GM23338 (cell line): Measurements from ENCODE around the gene EIF3B. TPM values are rescaled to one million over a fixed set of nuclear protein-coding genes. Genes with fewer than 3 reads are reported as not detected.

Experiments used
- ATAC-seq: fragments of 200-7000 bp; cut with Tn5 transposase; 3 replicates; pipeline ENCODE4 v1.9.1; 2020
- DNase-seq: peaks from one replicate; pipeline ENCODE4 v3.0.0-alpha.2; 2015; ENCODE audit warnings: low spot score
- H2AFZ ChIP-seq: fragments of 200-600 bp; sonication (generic); 2 replicates; pipeline ENCODE4 v1.8.0; 2016; ENCODE audit warnings: antibody characterized with exemption, mild to moderate bottlenecking, moderate library complexity
- H3F3A ChIP-seq: fragments of 200-600 bp; sonication (generic); replicated peaks from 2 replicates; pipeline ENCODE4 v1.8.0; 2017; ENCODE audit warnings: antibody characterized with exemption, mixed run types, low read depth
- H3K27ac ChIP-seq: fragments of 200-600 bp; sonication (generic); 2 replicates; pipeline ENCODE4 v1.6.1; 2016; ENCODE audit warnings: low read depth
- H3K27me3 ChIP-seq: fragments of 200-600 bp; sonication (generic); 2 replicates; pipeline ENCODE4 v1.8.0; 2016; ENCODE audit warnings: mild to moderate bottlenecking, mixed run types, moderate library complexity; ENCODE audit not compliant: insufficient read depth
- H3K36me3 ChIP-seq: fragments of 200-600 bp; sonication (generic); 2 replicates; pipeline ENCODE4 v1.8.0; 2016; ENCODE audit warnings: mild to moderate bottlenecking; ENCODE audit not compliant: insufficient read depth
- H3K4me1 ChIP-seq: fragments of 200-600 bp; sonication (generic); 2 replicates; pipeline ENCODE4 v1.8.0; 2016; ENCODE audit warnings: mild to moderate bottlenecking, moderate library complexity; ENCODE audit not compliant: insufficient read depth
- H3K4me2 ChIP-seq: fragments of 200-600 bp; sonication (generic); 2 replicates; pipeline ENCODE4 v1.7.1; 2017; ENCODE audit warnings: mixed run types
- H3K4me3 ChIP-seq: fragments of 200-600 bp; sonication (generic); 2 replicates; pipeline ENCODE4 v1.6.1; 2016; ENCODE audit warnings: mixed run types
- H3K79me2 ChIP-seq: fragments of 200-600 bp; sonication (generic); replicated peaks from 2 replicates; pipeline ENCODE4 v1.8.0; 2017; ENCODE audit warnings: mild to moderate bottlenecking; ENCODE audit not compliant: insufficient read depth
- H3K9me2 ChIP-seq: fragments of 200-600 bp; sonication (generic); 2 replicates; pipeline ENCODE4 v1.8.0; 2017; ENCODE audit not compliant: insufficient read depth
- H4K20me1 ChIP-seq: fragments of 200-600 bp; sonication (generic); replicated peaks from 2 replicates; pipeline ENCODE4 v1.8.0; 2017; ENCODE audit warnings: mild to moderate bottlenecking; ENCODE audit not compliant: insufficient read depth
- H3K27ac Mint-ChIP-seq: 2 replicates; pipeline ENCODE4 v1.8.0; 2020; ENCODE audit warnings: inconsistent platforms, mild to moderate bottlenecking, moderate library complexity, mixed read lengths
- H3K27me3 Mint-ChIP-seq: 3 replicates; pipeline ENCODE4 v1.8.0; 2022; ENCODE audit warnings: low read depth, mild to moderate bottlenecking, moderate library complexity, mixed read lengths, inconsistent platforms; ENCODE audit not compliant: insufficient read depth, poor library complexity
- H3K36me3 Mint-ChIP-seq: 3 replicates; pipeline ENCODE4 v1.8.0; 2021; ENCODE audit warnings: low read depth, mild to moderate bottlenecking, inconsistent platforms, moderate library complexity, mixed read lengths
- H3K4me1 Mint-ChIP-seq: 3 replicates; pipeline ENCODE4 v1.8.0; 2020; ENCODE audit warnings: mild to moderate bottlenecking, inconsistent platforms, mixed read lengths
- H3K4me3 Mint-ChIP-seq: 3 replicates; pipeline ENCODE4 v1.8.0; 2021; ENCODE audit warnings: moderate library complexity, mild to moderate bottlenecking, inconsistent platforms, mixed read lengths
- H3K9me3 Mint-ChIP-seq: 3 replicates; pipeline ENCODE4 v1.8.0; 2020; ENCODE audit warnings: moderate library complexity, mild to moderate bottlenecking, inconsistent platforms, mixed read lengths
- CREB1 ChIP-seq: fragments of 250-450 bp; sonication (Bioruptor Pico); IDR thresholded peaks from 2 replicates; pipeline ENCODE4 v1.5.0; 2020; ENCODE audit warnings: low read depth, mild to moderate bottlenecking, moderate library complexity
- EZH2 ChIP-seq: fragments of 200-600 bp; sonication (generic); IDR thresholded peaks from one replicate; pipeline ENCODE4 v1.8.0; 2017; ENCODE audit warnings: antibody characterized with exemption, mild to moderate bottlenecking, low read depth; ENCODE audit not compliant: unreplicated experiment
- EZH2phosphoT487 ChIP-seq: fragments of 200-600 bp; sonication (generic); IDR thresholded peaks from one replicate; pipeline ENCODE4 v1.8.1; 2018; ENCODE audit warnings: antibody characterized with exemption; ENCODE audit not compliant: unreplicated experiment
- JUNB ChIP-seq: IDR thresholded peaks from one replicate; pipeline ENCODE4 v1.6.1; 2016; ENCODE audit warnings: antibody characterized with exemption; ENCODE audit not compliant: unreplicated experiment
- NANOG ChIP-seq: IDR thresholded peaks from 2 replicates; pipeline ENCODE4 v1.6.1; 2016; ENCODE audit warnings: antibody characterized with exemption, borderline replicate concordance
- POLR2AphosphoS5 ChIP-seq: IDR thresholded peaks from 2 replicates; pipeline ENCODE4 v1.6.1; 2016; ENCODE audit warnings: antibody characterized with exemption, low read depth
- REST ChIP-seq: IDR thresholded peaks from one replicate; pipeline ENCODE4 v1.6.1; 2018; ENCODE audit warnings: antibody characterized with exemption; ENCODE audit not compliant: unreplicated experiment
- STAT1 ChIP-seq: IDR thresholded peaks from one replicate; pipeline ENCODE4 v1.6.1; 2016; ENCODE audit warnings: antibody characterized with exemption; ENCODE audit not compliant: unreplicated experiment
- ZNF114 ChIP-seq: fragments of 250-450 bp; sonication (Bioruptor Pico); IDR thresholded peaks from 2 replicates; pipeline ENCODE4 v1.5.0; 2020; ENCODE audit warnings: mild to moderate bottlenecking, moderate library complexity
- ZNF331 ChIP-seq: fragments of 250-450 bp; sonication (Bioruptor Pico); IDR thresholded peaks from 2 replicates; pipeline ENCODE4 v1.5.0; 2020; ENCODE audit warnings: low read depth, mild to moderate bottlenecking, moderate library complexity
- ZNF462 ChIP-seq: fragments of 250-450 bp; sonication (Bioruptor Pico); IDR thresholded peaks from 2 replicates; pipeline ENCODE4 v1.5.0; 2020; ENCODE audit warnings: mild to moderate bottlenecking, moderate library complexity
- polyA plus RNA-seq: library from polyadenylated mRNA; unstranded; fragments of >200 nt; fragmentation: Nextera tagmentation; extraction: Ambion mirVana; gene quantifications from 2 replicates; pipeline ENCODE4 v1.2.1, GENCODE V29; 2016
- total RNA-seq: library from RNA; depleted of rRNA; stranded (reverse); fragments of >200 nt; shearing (Covaris generic); gene quantifications from 2 replicates; pipeline ENCODE4 v1.2.3, GENCODE V29; 2014
- TF ChIP-seq, protein P1 (sequence below), 2 experiments: fragments of 200-600 bp in 1 of 2; sonication (generic) in 1 of 2; conservative IDR thresholded peaks; 2 replicates each; pipeline versions ENCODE4 v1.5.1 to v1.6.1; 2016 to 2017; ENCODE audit warnings: antibody characterized with exemption in 2 of 2, low read depth in 2 of 2, mild to moderate bottlenecking in 2 of 2, moderate library complexity in 1 of 2

EIF3B gene
- total and polyA plus RNA-seq, 2 experiments from 2014 or later: 106 to 355 TPM

GRCh38 chr7:2404714-2405119 lies 50.1 kb downstream of the EIF3B start:
- H3K4me1 Mint-ChIP-seq: peaks cover 33% of the 10 kb centered on the region
- Histone ChIP-seq H3K27me3 (no peaks in the 10 kb centered on the region), H3F3A (peaks cover 26% of the 10 kb centered on the region; the same call in 1 of the 2 replicates), H3K79me2 (peaks cover 44% of the 10 kb centered on the region), H3K9me2 (no peaks in the 10 kb centered on the region), H4K20me1 (peaks cover 6% of the 10 kb centered on the region), H3K27ac (no peak overlapping the region), H2AFZ (no peak overlapping the region), H3K4me3 (peak overlapping the region; percentile 87), H3K4me1 (peaks cover 15% of the 10 kb centered on the region), H3K4me2 (peak overlapping the region; percentile 91), H3K36me3 (no peaks in the 10 kb centered on the region)
- ATAC-seq (no peak), DNase-seq (no peak)
- H3K27ac Mint-ChIP-seq: no peak overlapping the region
- H3K9me3 Mint-ChIP-seq: no peaks in the 10 kb centered on the region
- H3K36me3 Mint-ChIP-seq: no peaks in the 10 kb centered on the region; the same call in 2 of the 3 replicates
- H3K27me3 Mint-ChIP-seq: peaks cover 10% of the 10 kb centered on the region
- TF ChIP-seq JUNB (no peak), REST (no peak), CREB1 (CRISPR knock-in tag) (no peak), ZNF114 (CRISPR knock-in tag) (no peak), EZH2phosphoT487 (no peak), ZNF462 (CRISPR knock-in tag) (no peak), STAT1 (no peak), EZH2 (no peak), NANOG (no peak), ZNF331 (CRISPR knock-in tag) (no peak), POLR2AphosphoS5 (no peak)
- TF ChIP-seq, protein P1, sequence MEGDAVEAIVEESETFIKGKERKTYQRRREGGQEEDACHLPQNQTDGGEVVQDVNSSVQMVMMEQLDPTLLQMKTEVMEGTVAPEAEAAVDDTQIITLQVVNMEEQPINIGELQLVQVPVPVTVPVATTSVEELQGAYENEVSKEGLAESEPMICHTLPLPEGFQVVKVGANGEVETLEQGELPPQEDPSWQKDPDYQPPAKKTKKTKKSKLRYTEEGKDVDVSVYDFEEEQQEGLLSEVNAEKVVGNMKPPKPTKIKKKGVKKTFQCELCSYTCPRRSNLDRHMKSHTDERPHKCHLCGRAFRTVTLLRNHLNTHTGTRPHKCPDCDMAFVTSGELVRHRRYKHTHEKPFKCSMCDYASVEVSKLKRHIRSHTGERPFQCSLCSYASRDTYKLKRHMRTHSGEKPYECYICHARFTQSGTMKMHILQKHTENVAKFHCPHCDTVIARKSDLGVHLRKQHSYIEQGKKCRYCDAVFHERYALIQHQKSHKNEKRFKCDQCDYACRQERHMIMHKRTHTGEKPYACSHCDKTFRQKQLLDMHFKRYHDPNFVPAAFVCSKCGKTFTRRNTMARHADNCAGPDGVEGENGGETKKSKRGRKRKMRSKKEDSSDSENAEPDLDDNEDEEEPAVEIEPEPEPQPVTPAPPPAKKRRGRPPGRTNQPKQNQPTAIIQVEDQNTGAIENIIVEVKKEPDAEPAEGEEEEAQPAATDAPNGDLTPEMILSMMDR (conservative IDR thresholded peaks at IDR 0.05; ENCODE audit: low read depth in 2 of 2): no peak
- H3K4me3 Mint-ChIP-seq: peak overlapping the region; percentile 71
